IMR-90 (cell line): Measurements from ENCODE around the gene PRKCB. TPM values are rescaled to one million over a fixed set of nuclear protein-coding genes. Genes with fewer than 3 reads are reported as not detected.
A peak's percentile ranks its signal among the peaks of the same experiment; 100 is the strongest.

Experiments used
- ATAC-seq: fragments of 200-7000 bp; cut with Tn5 transposase; 2 replicates; pipeline ENCODE4 v1.9.1; 2020; ENCODE audit warnings: low read depth, mild to moderate bottlenecking, moderate library complexity
- BruUV-seq: library from RNA; stranded (reverse); fragments of 400-500 nt; replicated peaks from 2 replicates; lab custom pipeline; 2021; lab: Mats Ljungman, UMichigan
- CTCF ChIA-PET: fragments of 300-600 bp; formaldehyde crosslinking; extraction: SDS; loops from one replicate; lab custom pipeline; 2021; ENCODE audit warnings: antibody characterized with exemption; lab: Yijun Ruan, JAX
- POLR2A ChIA-PET: fragments of 300-600 bp; sonication (Branson Sonifier 250); formaldehyde crosslinking; loops from one replicate; lab custom pipeline; 2022; ENCODE audit warnings: antibody characterized with exemption; ENCODE audit not compliant: unreplicated experiment; lab: Charles Lee
- DNase-seq: peaks from one replicate; pipeline ENCODE4 v3.0.0; 2013
- H2AFZ ChIP-seq: replicated peaks from 2 replicates; pipeline ENCODE3; 2013; ENCODE audit warnings: low read length, mild to moderate bottlenecking; ENCODE audit not compliant: poor library complexity
- H2AK5ac ChIP-seq: 2 replicates; pipeline ENCODE4 v1.6.1; 2013; ENCODE audit warnings: low read depth, low read length, inconsistent platforms
- H2AK9ac ChIP-seq: replicated peaks from 2 replicates; pipeline ENCODE3; 2013; ENCODE audit warnings: mild to moderate bottlenecking, low read depth, low read length, moderate library complexity; ENCODE audit not compliant: poor library complexity
- H2BK120ac ChIP-seq: 2 replicates; pipeline ENCODE4 v1.6.1; 2013; ENCODE audit warnings: low read depth, low read length, inconsistent platforms
- H2BK15ac ChIP-seq: 3 replicates; pipeline ENCODE4 v1.6.1; 2013; ENCODE audit warnings: low read depth, low read length, inconsistent platforms
- H2BK20ac ChIP-seq: 2 replicates; pipeline ENCODE4 v1.6.1; 2013; ENCODE audit warnings: low read depth, mild to moderate bottlenecking, inconsistent platforms, low read length, moderate library complexity
- H2BK5ac ChIP-seq: 2 replicates; pipeline ENCODE4 v1.6.1; 2013; ENCODE audit warnings: mild to moderate bottlenecking, low read depth, low read length, inconsistent platforms; ENCODE audit not compliant: poor library complexity, severe bottlenecking
- H3K14ac ChIP-seq: replicated peaks from 2 replicates; pipeline ENCODE4 v1.6.1; 2013; ENCODE audit warnings: low read depth, low read length, inconsistent platforms
- H3K18ac ChIP-seq: 2 replicates; pipeline ENCODE4 v1.6.1; 2013; ENCODE audit warnings: low read depth, low read length, control low read depth
- H3K23ac ChIP-seq: 2 replicates; pipeline ENCODE4 v1.6.1; 2013; ENCODE audit warnings: low read depth, low read length, inconsistent platforms
- H3K27ac ChIP-seq: 2 replicates; pipeline ENCODE4 v1.5.1; 2013; ENCODE audit warnings: mild to moderate bottlenecking, control low read depth, low read length; ENCODE audit not compliant: insufficient read depth
- H3K27me3 ChIP-seq: 2 replicates; pipeline ENCODE4 v1.6.1; 2013; ENCODE audit warnings: low read length; ENCODE audit not compliant: control insufficient read depth, insufficient read depth
- H3K36me3 ChIP-seq: 2 replicates; pipeline ENCODE4 v1.6.1; 2013; ENCODE audit warnings: low read length, mixed read lengths; ENCODE audit not compliant: control insufficient read depth, insufficient read depth
- H3K4ac ChIP-seq: 2 replicates; pipeline ENCODE4 v1.6.1; 2013; ENCODE audit warnings: low read depth, low read length, inconsistent platforms
- H3K4me1 ChIP-seq: 2 replicates; pipeline ENCODE4 v1.6.1; 2013; ENCODE audit warnings: low read length, mixed read lengths; ENCODE audit not compliant: control insufficient read depth, insufficient read depth
- H3K4me2 ChIP-seq: 2 replicates; pipeline ENCODE4 v1.6.1; 2013; ENCODE audit warnings: low read depth, mild to moderate bottlenecking, control low read depth, low read length, moderate library complexity
- H3K4me3 ChIP-seq: 2 replicates; pipeline ENCODE4 v1.5.1; 2013; ENCODE audit warnings: low read depth, mild to moderate bottlenecking, control low read depth, low read length, moderate library complexity; ENCODE audit not compliant: insufficient read depth
- H3K56ac ChIP-seq: 2 replicates; pipeline ENCODE4 v1.6.1; 2013; ENCODE audit warnings: low read length, inconsistent platforms; ENCODE audit not compliant: insufficient read depth; ENCODE audit errors: extremely low read depth
- H3K79me1 ChIP-seq, 2 experiments: 2 replicates each; pipeline ENCODE4 v1.6.1; 2013; ENCODE audit warnings: low read length in 2 of 2, inconsistent platforms in 1 of 2, low read depth in 1 of 2
- H3K9ac ChIP-seq: 2 replicates; pipeline ENCODE4 v1.6.1; 2013; ENCODE audit warnings: low read depth, low read length, control low read depth
- H3K9me1 ChIP-seq: 2 replicates; pipeline ENCODE4 v1.6.1; 2013; ENCODE audit warnings: low read length, inconsistent platforms; ENCODE audit not compliant: insufficient read depth
- H3K9me3 ChIP-seq: 2 replicates; pipeline ENCODE4 v1.6.1; 2013; ENCODE audit warnings: low read length; ENCODE audit not compliant: control insufficient read depth, insufficient read depth
- H4K20me1 ChIP-seq: 2 replicates; pipeline ENCODE4 v1.6.1; 2013; ENCODE audit warnings: low read length, inconsistent platforms; ENCODE audit not compliant: insufficient read depth
- H4K5ac ChIP-seq: 2 replicates; pipeline ENCODE4 v1.6.1; 2013; ENCODE audit warnings: mild to moderate bottlenecking, low read depth, low read length, control low read depth
- H4K8ac ChIP-seq, 2 experiments: 2 replicates each; pipeline ENCODE4 v1.6.1; 2013; ENCODE audit warnings: low read depth in 2 of 2, low read length in 2 of 2, control low read depth in 1 of 2, inconsistent platforms in 1 of 2
- H4K91ac ChIP-seq: 2 replicates; pipeline ENCODE4 v1.6.1; 2013; ENCODE audit warnings: low read depth, low read length, inconsistent platforms; ENCODE audit not compliant: insufficient read depth
- CTCF ChIP-seq: conservative IDR thresholded peaks from 2 replicates; pipeline ENCODE4 v1.5.1; 2012; ENCODE audit warnings: mild to moderate bottlenecking, low read depth, low read length, improper control_type of control experiment
- FOS ChIP-seq: fragments of 150-350 bp; IDR thresholded peaks from 2 replicates; pipeline ENCODE4 v1.6.1; 2016; ENCODE audit warnings: low read depth, low read length
- RAD21 ChIP-seq: IDR thresholded peaks from 2 replicates; pipeline ENCODE4 v1.6.1; 2012; ENCODE audit warnings: low read length, improper control_type of control experiment
- SMC3 ChIP-seq: fragments of 150-350 bp; IDR thresholded peaks from 2 replicates; pipeline ENCODE4 v1.6.1; 2016; ENCODE audit warnings: low read depth, mild to moderate bottlenecking, antibody characterized with exemption, low read length, moderate library complexity
- WGBS, 2 experiments: methylation state at CpG; one replicate each; pipeline versions ENCODE4 v1.1.5 to v1.1.7; 2013; ENCODE audit warnings: missing lambda C conversion rate in 2 of 2; ENCODE audit not compliant: insufficient read length in 1 of 2; ENCODE audit errors: extremely low coverage in 2 of 2; 5-methylcytosine and 5-hydroxymethylcytosine counted together
- dilution Hi-C: fragments of 300-500 bp; cut with HindIII; formaldehyde crosslinking; loops from one replicate; pipeline ENCODE4 v1.14.3; 2018; ENCODE audit warnings: low sequenced_read_pairs; ENCODE audit not compliant: unreplicated experiment
- in situ Hi-C: fragments of 300-500 bp; cut with MboI; formaldehyde crosslinking; loops from 3 replicates; pipeline ENCODE4 v1.14.3; 2019; ENCODE audit warnings: low sequenced_read_pairs, inconsistent platforms, mixed read lengths
- intact Hi-C: fragments of 100-400 bp; cut with micrococcal nuclease; formaldehyde crosslinking; loops from 2 replicates; pipeline ENCODE4 v1.10.0; 2022
- polyA plus RNA-seq, 3 experiments: library from polyadenylated mRNA; depleted of rRNA; stranded (reverse); fragments of >200 nt; gene quantifications; 2 replicates each; pipeline ENCODE4 v1.2.3, GENCODE V29; 2012; ENCODE audit warnings: low replicate concordance in 1 of 3
- total RNA-seq: library from RNA; depleted of rRNA; stranded (reverse); fragments of >200 nt; gene quantifications from 2 replicates; pipeline ENCODE4 v1.2.3, GENCODE V29; 2012

Gene PRKCB
- total and polyA plus RNA-seq, 2 of the 4 experiments (the other 2 are of a cell fraction) = under 0.01 TPM; not detected in 1

- no peaks in the 10 kb centered on the region for H3K79me1 ChIP-seq
- WGBS, 2 experiments = 25 to 100% methylated on average over 1 to 4 of the region's 11 CpGs
- H3K9ac ChIP-seq = no peak overlapping the region
- ATAC-seq (peak; percentile 83), DNase-seq (peak; percentile 48)
- no peak overlapping the region for H4K8ac ChIP-seq
- no peaks in the 10 kb centered on the region for H4K20me1 ChIP-seq
- no peak overlapping the region for H3K18ac ChIP-seq
- in situ Hi-C loops = loop anchor here (5.0 kb wide), 1 partner anchor 465 kb away; no protein-coding TSS in a partner anchor
- no peak overlapping the region for H2BK20ac ChIP-seq
- ChIA-PET CTCF (interaction anchor here (0.6 to 1.2 kb wide), 7 partner anchors 10 to 1080 kb away, joined by 3 to 10 read pairs (median 4); no protein-coding TSS in a partner anchor), POLR2A (no interaction called here)
- H2BK15ac ChIP-seq = no peak overlapping the region
- no peak overlapping the region for H3K4me2 ChIP-seq
- H4K5ac ChIP-seq = no peak overlapping the region
- peak; percentile 74 for TF ChIP-seq SMC3
- peak; percentile 79 for TF ChIP-seq CTCF
- TF ChIP-seq FOS = no peak
- peak; percentile 75 for TF ChIP-seq RAD21
- H3K9me3 ChIP-seq = no peaks in the 10 kb centered on the region
- dilution Hi-C loops = no loop called here
- no peak overlapping the region for H4K91ac ChIP-seq
- intact Hi-C loops = loop anchor here (1.0 kb wide), 2 partner anchors 457 to 462 kb away; no protein-coding TSS in a partner anchor
- H3K4me1 ChIP-seq = no peaks in the 10 kb centered on the region
- H3K4ac ChIP-seq = no peak overlapping the region
- no peak overlapping the region for H2AK5ac ChIP-seq
- no TSS peak for BruUV-seq
- no peaks in the 10 kb centered on the region for H3K9me1 ChIP-seq
- no peak overlapping the region for H3K56ac ChIP-seq
- H3K4me3 ChIP-seq = no peak overlapping the region
- no peak overlapping the region for H2AFZ ChIP-seq
- no peak overlapping the region for H3K27ac ChIP-seq
- no peak overlapping the region for H2BK120ac ChIP-seq
- no peak overlapping the region for H2AK9ac ChIP-seq
- H3K27me3 ChIP-seq = no peaks in the 10 kb centered on the region
- H3K14ac ChIP-seq = no peak overlapping the region
- H2BK5ac ChIP-seq = no peak overlapping the region
- no peaks in the 10 kb centered on the region for H3K36me3 ChIP-seq
- H3K23ac ChIP-seq = no peak overlapping the region
Measured at GRCh38 chr16:24041834-24042631, 206.2 kb downstream of the PRKCB start.
